Rectal smooth muscle tissue (tissue), 1 donor: Measurements from ENCODE around the gene LPCAT4.
A peak's percentile ranks its signal among the peaks of the same experiment; 100 is the strongest.
"Not testable (repeated sequence)": the region's sequence is repeated elsewhere in the genome, so short reads cannot be mapped to it uniquely, and the experiment has no call there.

ENCODE experiments used
- H3K27ac ChIP-seq: one replicate; pipeline ENCODE4 v1.7.0; 2013; ENCODE audit warnings: low read depth, low read length, inconsistent platforms
- H3K27me3 ChIP-seq: one replicate; pipeline ENCODE4 v1.7.0; 2013; ENCODE audit warnings: low read length; ENCODE audit not compliant: control insufficient read depth, insufficient read depth
- H3K36me3 ChIP-seq: one replicate; pipeline ENCODE4 v1.7.0; 2013; ENCODE audit warnings: low read length; ENCODE audit not compliant: control insufficient read depth, insufficient read depth
- H3K4me1 ChIP-seq: one replicate; pipeline ENCODE4 v1.7.0; 2013; ENCODE audit warnings: low read length; ENCODE audit not compliant: control insufficient read depth, insufficient read depth
- H3K4me3 ChIP-seq: one replicate; pipeline ENCODE4 v1.7.0; 2013; ENCODE audit warnings: low read length
- H3K9ac ChIP-seq: one replicate; pipeline ENCODE4 v1.7.0; 2013; ENCODE audit warnings: low read length

LPCAT4 gene

GRCh38 chr15:34358948-34359347, 8.0 kb downstream of the LPCAT4 start:
- no peaks in the 10 kb centered on the region for H3K4me1 ChIP-seq
- H3K36me3 ChIP-seq: peaks cover 40% of the 10 kb centered on the region
- H3K27me3 ChIP-seq: no peaks in the 10 kb centered on the region
- H3K9ac ChIP-seq: no peak overlapping the region
- no peak overlapping the region for H3K27ac ChIP-seq
- H3K4me3 ChIP-seq: no peak overlapping the region

DNA sequence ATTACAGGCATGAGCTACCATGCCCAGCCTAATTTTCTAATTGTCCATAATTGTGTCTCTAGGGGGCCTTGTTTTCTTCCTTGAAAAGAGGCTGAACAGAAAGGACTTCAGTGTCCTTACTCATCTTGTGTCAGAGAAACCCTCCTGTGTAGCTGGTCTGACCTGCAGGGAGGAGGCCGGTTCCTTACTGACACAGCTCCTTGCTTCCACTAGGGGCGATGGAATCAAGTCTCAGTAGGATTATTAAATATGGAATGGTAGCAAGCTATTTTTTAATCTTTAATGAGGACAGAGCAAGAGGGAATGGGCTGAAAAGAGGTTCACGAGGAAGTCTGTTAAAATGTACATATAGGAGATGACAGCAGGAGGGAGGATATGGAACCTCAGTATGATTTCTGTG, 8.6 kb downstream of the LPCAT4 start:
- Histone ChIP-seq H3K27me3 (no peaks in the 10 kb centered on the region), H3K9ac (no peak overlapping the region), H3K27ac (no peak overlapping the region), H3K4me3 (no peak overlapping the region), H3K36me3 (peaks cover 40% of the 10 kb centered on the region), H3K4me1 (no peaks in the 10 kb centered on the region)

- H3K36me3 ChIP-seq: peaks cover 36% of the 10 kb centered on the region
- no peak overlapping the region for H3K9ac ChIP-seq
Measured at GRCh38 chr15:34357653-34358052, 9.3 kb downstream of the LPCAT4 start.

DNA sequence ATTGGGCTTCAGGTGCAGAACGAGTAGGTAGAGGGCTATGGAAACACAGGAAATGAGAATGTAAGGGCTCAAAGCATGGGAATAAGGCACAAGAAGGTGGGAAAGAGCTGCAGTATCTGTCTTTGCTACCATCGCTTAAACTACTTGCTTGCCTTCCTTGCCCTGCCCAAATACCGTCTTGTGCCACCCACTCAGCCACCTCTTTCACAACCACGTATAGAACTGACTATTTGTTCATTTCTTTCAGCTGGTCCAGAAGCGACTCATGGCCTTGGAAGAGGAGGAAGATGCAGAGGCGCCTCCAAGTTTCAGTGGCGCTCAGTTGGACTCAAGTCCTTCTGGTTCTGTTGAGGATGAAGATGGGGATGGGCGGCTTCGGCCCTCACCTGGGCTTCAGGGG, 11.8 kb downstream of the LPCAT4 start:
- Histone ChIP-seq H3K27ac (no peak overlapping the region), H3K4me3 (no peak overlapping the region), H3K4me1 (no peaks in the 10 kb centered on the region), H3K36me3 (peaks cover 21% of the 10 kb centered on the region), H3K9ac (no peak overlapping the region), H3K27me3 (no peaks in the 10 kb centered on the region)

More at GRCh38 chr15:34357653-34358052, 9.3 kb downstream of the LPCAT4 start:
- Histone ChIP-seq H3K27me3 (no peaks in the 10 kb centered on the region), H3K27ac (no peak overlapping the region), H3K4me1 (no peaks in the 10 kb centered on the region), H3K4me3 (no peak overlapping the region)

GRCh38 chr15:34354286-34354685, 12.7 kb downstream of the LPCAT4 start:
- Histone ChIP-seq H3K4me1 (no peaks in the 10 kb centered on the region), H3K9ac (no peak overlapping the region), H3K27ac (no peak overlapping the region), H3K36me3 (peaks cover 17% of the 10 kb centered on the region), H3K4me3 (no peak overlapping the region), H3K27me3 (no peaks in the 10 kb centered on the region)

GRCh38 chr15:34353627-34354026, 13.4 kb downstream of the LPCAT4 start:
- Histone ChIP-seq H3K4me3 (no peak overlapping the region), H3K4me1 (no peaks in the 10 kb centered on the region), H3K9ac (no peak overlapping the region), H3K27me3 (no peaks in the 10 kb centered on the region), H3K36me3 (peaks cover 14% of the 10 kb centered on the region), H3K27ac (no peak overlapping the region)

DNA sequence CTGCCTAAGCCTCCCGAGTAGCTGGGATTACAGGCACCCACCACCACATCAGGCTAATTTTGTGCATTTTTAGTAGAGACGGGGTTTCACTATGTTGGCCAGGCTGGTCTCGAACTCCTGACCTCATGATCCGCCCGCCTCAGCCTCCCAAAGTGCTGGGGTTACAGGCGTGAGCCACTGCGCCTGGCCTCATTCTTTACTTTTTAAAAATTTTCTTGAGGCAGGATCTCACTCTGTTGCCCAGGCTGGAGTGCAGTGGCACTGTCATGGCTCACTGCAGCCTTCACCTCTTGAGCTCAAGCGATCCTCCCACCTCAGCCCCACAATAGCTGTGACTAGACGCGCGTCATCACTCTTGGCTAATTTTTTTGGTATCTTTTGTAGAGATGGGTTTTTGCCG, 14.0 kb downstream of the LPCAT4 start:
- not testable (repeated sequence) for H3K4me1 ChIP-seq, H3K27me3 ChIP-seq, H3K27ac ChIP-seq, H3K4me3 ChIP-seq, H3K9ac ChIP-seq
- H3K36me3 ChIP-seq: peaks cover 12% of the 10 kb centered on the region

- Histone ChIP-seq H3K9ac (no peak overlapping the region), H3K4me1 (no peaks in the 10 kb centered on the region), H3K36me3 (no peaks in the 10 kb centered on the region), H3K27ac (no peak overlapping the region), H3K27me3 (no peaks in the 10 kb centered on the region), H3K4me3 (no peak overlapping the region)
Measured at GRCh38 chr15:34349769-34350168, 17.2 kb downstream of the LPCAT4 start.

GRCh38 chr15:34348735-34349300, 18.2 kb downstream of the LPCAT4 start:
- Histone ChIP-seq H3K27me3 (no peaks in the 10 kb centered on the region), H3K9ac (no peak overlapping the region), H3K36me3 (no peaks in the 10 kb centered on the region), H3K4me3 (no peak overlapping the region), H3K4me1 (no peaks in the 10 kb centered on the region), H3K27ac (no peak overlapping the region)

GRCh38 chr15:34347951-34348638, 18.9 kb downstream of the LPCAT4 start:
- Histone ChIP-seq H3K27ac (no peak overlapping the region), H3K9ac (no peak overlapping the region), H3K36me3 (no peaks in the 10 kb centered on the region)

DNA sequence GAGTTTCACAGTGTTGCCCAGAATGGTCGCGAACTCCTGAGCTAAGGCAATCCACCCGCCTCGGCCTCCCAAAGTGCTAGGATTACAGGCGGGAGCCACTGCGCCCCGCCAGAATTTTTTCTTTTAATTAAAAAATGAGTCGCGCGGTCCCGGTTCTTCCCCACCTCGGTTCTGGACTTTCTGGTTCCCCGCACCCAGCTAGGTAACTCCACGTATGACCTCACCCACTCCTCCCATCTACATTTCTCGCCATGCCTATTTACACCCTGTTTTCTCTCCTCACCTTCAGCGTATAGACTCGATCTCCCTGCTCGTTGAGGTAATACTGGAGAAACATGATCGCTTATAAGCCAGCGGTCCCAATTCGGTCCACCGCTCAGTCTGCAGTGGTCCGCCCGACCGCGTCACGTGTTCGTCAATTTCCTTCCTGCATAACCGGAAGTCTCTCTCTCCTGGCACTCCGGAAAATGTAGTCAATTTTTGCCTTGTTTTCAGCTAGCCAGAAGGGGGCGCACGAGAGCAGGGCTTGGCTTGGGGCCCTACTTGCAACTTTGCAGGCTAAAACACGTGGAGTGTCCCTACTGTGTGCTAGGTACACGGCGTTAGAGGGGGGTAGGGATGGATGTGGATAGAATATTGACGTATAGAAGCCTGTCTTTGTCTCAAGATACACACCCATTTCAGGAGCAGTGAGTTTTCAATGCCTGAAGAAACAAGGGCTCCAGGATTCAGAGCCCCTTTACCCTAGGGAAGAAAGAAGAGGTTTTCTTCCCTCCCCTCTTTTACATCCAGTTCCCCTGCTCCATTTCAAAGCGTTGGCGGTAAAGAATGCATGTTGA, 24.0 kb downstream of the LPCAT4 start, which contains the start of the genes NOP10 and NUTM1:
NOP10 (minus strand) TSS at position 400 of the 839 bp plus-strand sequence; CDS start at position 337, 63 bp downstream.
NUTM1 (plus strand) TSS at position 579 of the 839 bp plus-strand sequence. CDS start 382 bp downstream, outside the sequence.
- H3K36me3 ChIP-seq: no peaks in the 10 kb centered on the region

More at GRCh38 chr15:34347951-34348638, 18.9 kb downstream of the LPCAT4 start:
- Histone ChIP-seq H3K4me1 (no peaks in the 10 kb centered on the region), H3K4me3 (no peak overlapping the region), H3K27me3 (no peaks in the 10 kb centered on the region)

GRCh38 chr15:34342213-34342736, 24.7 kb downstream of the LPCAT4 start:
- peak overlapping the region; percentile 72 for H3K9ac ChIP-seq
- H3K4me3 ChIP-seq: peak overlapping the region; percentile 83
- H3K27me3 ChIP-seq, H3K36me3 ChIP-seq, H3K4me1 ChIP-seq: not testable (repeated sequence)
- H3K27ac ChIP-seq: peak overlapping the region; percentile 78

More for the DNA sequence above, 24.0 kb downstream of the LPCAT4 start, which contains the start of the genes NOP10 and NUTM1:
- H3K4me3 ChIP-seq: peak within 1 kb of the TSS; percentile 83
- peaks cover 3% of the 10 kb centered on the region for H3K4me1 ChIP-seq
- no peaks in the 10 kb centered on the region for H3K27me3 ChIP-seq
- peak within 1 kb of the TSS; percentile 72 for H3K9ac ChIP-seq
- H3K27ac ChIP-seq: peak within 1 kb of the TSS; percentile 78
